Stimulated activated CD8-positive, alpha-beta memory T cell treated with anti-CD3 and anti-CD28 coated beads, Interleukin-12 subunit alpha, Interleukin-12 subunit beta, amount 100 ng/mL, for 24 hours (primary cell): ENCODE results near the gene RPL27.
"Not testable (repeated sequence)": the region's sequence is repeated elsewhere in the genome, so short reads cannot be mapped to it uniquely, and the experiment has no call there.

Source experiments
- DNase-seq: peaks from one replicate; pipeline ENCODE4 v3.0.0-alpha.2; 2020; ENCODE audit errors: extremely low read depth

Gene RPL27

GRCh38 chr17:42993913-42994312 lies 4.3 kb upstream of the RPL27 start:
- DNase-seq: not testable (repeated sequence)

- DNase-seq: no peak
Measured at GRCh38 chr17:42997390-42997983, 732 bp upstream of the RPL27 start.

- DNase-seq: no peak
Measured at GRCh38 chr17:42999003-42999525, 845 bp downstream of the RPL27 start.

- not testable (repeated sequence) for DNase-seq
Measured at GRCh38 chr17:43000894-43001293, 2.7 kb downstream of the RPL27 start.

- no peak for DNase-seq
Measured at GRCh38 chr17:43003542-43004172, 5.4 kb downstream of the RPL27 start.

GRCh38 chr17:43006639-43007551 lies 8.7 kb downstream of the RPL27 start, which contains the start of gene IFI35:
TSS of gene IFI35 (plus strand) at chr17:43006784. CDS start at chr17:43006948, 164 bp downstream.
- DNase-seq: peak; percentile 73

GRCh38 chr17:43010667-43011308 lies 12.6 kb downstream of the RPL27 start:
- DNase-seq: no peak

GRCh38 chr17:43011728-43012472 lies 13.7 kb downstream of the RPL27 start:
- DNase-seq: no peak

- no peak for DNase-seq
Measured at GRCh38 chr17:43013296-43013695, 15.1 kb downstream of the RPL27 start.

GRCh38 chr17:43014020-43014648 lies 15.9 kb downstream of the RPL27 start:
- no peak for DNase-seq

- DNase-seq: no peak
Measured at GRCh38 chr17:43014649-43015542, 16.7 kb downstream of the RPL27 start.

- DNase-seq: no peak
Measured at GRCh38 chr17:43015579-43015978, 17.4 kb downstream of the RPL27 start.

GRCh38 chr17:43016216-43016615 lies 18.0 kb downstream of the RPL27 start:
- DNase-seq: no peak

GRCh38 chr17:43018008-43018853 lies 20.0 kb downstream of the RPL27 start:
- DNase-seq: no peak

GRCh38 chr17:43018932-43019331 lies 20.7 kb downstream of the RPL27 start:
- DNase-seq: no peak

GRCh38 chr17:43019418-43019817 lies 21.2 kb downstream of the RPL27 start:
- no peak for DNase-seq

GRCh38 chr17:43020030-43020621 lies 21.9 kb downstream of the RPL27 start:
- DNase-seq: no peak
